MM.1S (cell line): ENCODE results near the gene AUTS2.
A peak's percentile ranks its signal among the peaks of the same experiment; 100 is the strongest.

ENCODE experiments used
- DNase-seq: peaks from one replicate; pipeline ENCODE4 v3.0.0-alpha.2; 2015
- H2AFZ ChIP-seq: fragments of 300-600 bp; sonication (generic); 2 replicates; pipeline ENCODE4 v1.6.0; 2016; ENCODE audit warnings: antibody characterized with exemption, low read length
- H3F3A ChIP-seq: fragments of 300-600 bp; sonication (generic); 2 replicates; pipeline ENCODE4 v1.6.1; 2016; ENCODE audit warnings: mild to moderate bottlenecking, antibody characterized with exemption, low read length, moderate library complexity, mixed read lengths; ENCODE audit not compliant: insufficient read depth
- H3K27ac ChIP-seq: fragments of 300-600 bp; sonication (generic); 2 replicates; pipeline ENCODE4 v1.5.1; 2016; ENCODE audit warnings: mild to moderate bottlenecking, low read length
- H3K27me3 ChIP-seq: fragments of 300-600 bp; sonication (generic); replicated peaks from 2 replicates; pipeline ENCODE4 v1.6.0; 2016; ENCODE audit warnings: low read length; ENCODE audit not compliant: insufficient read depth
- H3K36me3 ChIP-seq: fragments of 300-600 bp; sonication (generic); replicated peaks from 2 replicates; pipeline ENCODE4 v1.6.1; 2016; ENCODE audit warnings: mild to moderate bottlenecking, low read length, mixed read lengths; ENCODE audit not compliant: insufficient read depth
- H3K4me1 ChIP-seq: fragments of 300-600 bp; sonication (generic); 2 replicates; pipeline ENCODE4 v1.6.1; 2016; ENCODE audit warnings: low read length, mixed read lengths
- H3K4me2 ChIP-seq: fragments of 300-600 bp; sonication (generic); 2 replicates; pipeline ENCODE4 v1.6.0; 2016; ENCODE audit warnings: low read depth, low read length
- H3K4me3 ChIP-seq: fragments of 300-600 bp; sonication (generic); 2 replicates; pipeline ENCODE4 v1.5.1; 2016; ENCODE audit warnings: low read length, mixed read lengths
- H3K79me2 ChIP-seq: fragments of 300-600 bp; sonication (generic); 2 replicates; pipeline ENCODE4 v1.6.1; 2016; ENCODE audit warnings: mixed run types, low read length, mixed read lengths
- H3K9ac ChIP-seq: fragments of 300-600 bp; sonication (generic); 2 replicates; pipeline ENCODE4 v1.6.1; 2016; ENCODE audit warnings: low read length, mixed read lengths
- H3K9me2 ChIP-seq: fragments of 300-600 bp; sonication (generic); replicated peaks from 2 replicates; pipeline ENCODE4 v1.6.1; 2016; ENCODE audit warnings: mild to moderate bottlenecking, low read length, mixed read lengths; ENCODE audit not compliant: insufficient read depth
- H3K9me3 ChIP-seq: fragments of 300-600 bp; sonication (generic); replicated peaks from 2 replicates; pipeline ENCODE4 v1.6.1; 2016; ENCODE audit warnings: mild to moderate bottlenecking, low read length, mixed read lengths; ENCODE audit not compliant: insufficient read depth
- H4K20me1 ChIP-seq: fragments of 300-600 bp; sonication (generic); 2 replicates; pipeline ENCODE4 v1.6.1; 2016; ENCODE audit warnings: mild to moderate bottlenecking, low read length, moderate library complexity, mixed read lengths; ENCODE audit not compliant: insufficient read depth
- EZH2 ChIP-seq: fragments of 300-600 bp; sonication (generic); optimal IDR thresholded peaks from 2 replicates; pipeline ENCODE3; 2017; ENCODE audit warnings: low read depth, mild to moderate bottlenecking, antibody characterized with exemption, low read length, mixed read lengths
- EZH2phosphoT487 ChIP-seq: fragments of 300-600 bp; sonication (generic); IDR thresholded peaks from 2 replicates; pipeline ENCODE4 v1.6.1; 2018; ENCODE audit warnings: antibody characterized with exemption, low read length
- TF ChIP-seq, protein P1 (sequence below): fragments of 300-600 bp; sonication (generic); IDR thresholded peaks from 2 replicates; pipeline ENCODE4 v1.5.1; 2016; ENCODE audit warnings: antibody characterized with exemption, low read length, mixed read lengths

AUTS2 gene

DNA sequence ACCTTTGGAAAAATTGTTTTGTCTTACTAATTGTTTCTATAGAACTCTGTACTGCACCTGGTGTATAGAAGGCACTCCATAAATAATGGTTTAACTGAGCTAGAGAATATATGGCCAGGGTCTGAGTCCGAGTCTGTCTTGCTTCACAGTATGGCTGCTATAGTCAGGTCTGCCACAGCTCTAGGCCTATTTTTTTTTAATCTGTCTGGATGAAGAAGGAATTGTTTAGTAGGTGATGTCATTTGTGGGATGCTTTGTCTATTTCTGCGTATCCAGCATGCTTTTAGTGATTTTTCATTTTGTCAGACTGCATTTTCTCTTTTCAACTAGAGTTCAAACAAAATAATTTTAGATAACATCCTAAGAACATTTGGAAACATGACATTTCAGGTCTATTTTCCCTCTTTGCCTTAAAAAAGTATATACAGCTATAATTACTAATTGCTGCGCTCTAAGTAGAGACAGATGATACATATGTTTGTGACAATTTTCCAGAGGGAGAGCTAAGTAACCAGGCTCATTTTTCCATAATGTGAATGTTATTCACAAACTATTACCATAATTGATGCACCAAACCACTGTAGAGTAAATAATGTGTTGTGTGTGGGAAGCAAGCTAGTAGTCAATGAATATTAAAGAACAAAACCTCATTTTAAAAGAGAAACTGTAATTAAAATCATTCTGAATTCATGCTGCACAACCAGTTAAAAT, 361.7 kb downstream of the AUTS2 start:
- H3K4me3 ChIP-seq, result no peak overlapping the region
- H3K27ac ChIP-seq, result no peak overlapping the region
- TF ChIP-seq EZH2phosphoT487 (no peak), EZH2 (no peak)
- TF ChIP-seq, protein P1, sequence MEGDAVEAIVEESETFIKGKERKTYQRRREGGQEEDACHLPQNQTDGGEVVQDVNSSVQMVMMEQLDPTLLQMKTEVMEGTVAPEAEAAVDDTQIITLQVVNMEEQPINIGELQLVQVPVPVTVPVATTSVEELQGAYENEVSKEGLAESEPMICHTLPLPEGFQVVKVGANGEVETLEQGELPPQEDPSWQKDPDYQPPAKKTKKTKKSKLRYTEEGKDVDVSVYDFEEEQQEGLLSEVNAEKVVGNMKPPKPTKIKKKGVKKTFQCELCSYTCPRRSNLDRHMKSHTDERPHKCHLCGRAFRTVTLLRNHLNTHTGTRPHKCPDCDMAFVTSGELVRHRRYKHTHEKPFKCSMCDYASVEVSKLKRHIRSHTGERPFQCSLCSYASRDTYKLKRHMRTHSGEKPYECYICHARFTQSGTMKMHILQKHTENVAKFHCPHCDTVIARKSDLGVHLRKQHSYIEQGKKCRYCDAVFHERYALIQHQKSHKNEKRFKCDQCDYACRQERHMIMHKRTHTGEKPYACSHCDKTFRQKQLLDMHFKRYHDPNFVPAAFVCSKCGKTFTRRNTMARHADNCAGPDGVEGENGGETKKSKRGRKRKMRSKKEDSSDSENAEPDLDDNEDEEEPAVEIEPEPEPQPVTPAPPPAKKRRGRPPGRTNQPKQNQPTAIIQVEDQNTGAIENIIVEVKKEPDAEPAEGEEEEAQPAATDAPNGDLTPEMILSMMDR, result no peak
- H2AFZ ChIP-seq, result no peak overlapping the region
- no peaks in the 10 kb centered on the region for H3K36me3 ChIP-seq
- H3K79me2 ChIP-seq, result no peaks in the 10 kb centered on the region
- H3K4me2 ChIP-seq, result no peak overlapping the region
- no peaks in the 10 kb centered on the region for H3F3A ChIP-seq
- no peak for DNase-seq
- H3K9me2 ChIP-seq, result no peaks in the 10 kb centered on the region
- no peak overlapping the region for H3K9ac ChIP-seq
- H3K27me3 ChIP-seq, result no peaks in the 10 kb centered on the region
- H3K9me3 ChIP-seq, result no peaks in the 10 kb centered on the region
- H3K4me1 ChIP-seq, result peaks cover 21% of the 10 kb centered on the region
- no peaks in the 10 kb centered on the region for H4K20me1 ChIP-seq

DNA sequence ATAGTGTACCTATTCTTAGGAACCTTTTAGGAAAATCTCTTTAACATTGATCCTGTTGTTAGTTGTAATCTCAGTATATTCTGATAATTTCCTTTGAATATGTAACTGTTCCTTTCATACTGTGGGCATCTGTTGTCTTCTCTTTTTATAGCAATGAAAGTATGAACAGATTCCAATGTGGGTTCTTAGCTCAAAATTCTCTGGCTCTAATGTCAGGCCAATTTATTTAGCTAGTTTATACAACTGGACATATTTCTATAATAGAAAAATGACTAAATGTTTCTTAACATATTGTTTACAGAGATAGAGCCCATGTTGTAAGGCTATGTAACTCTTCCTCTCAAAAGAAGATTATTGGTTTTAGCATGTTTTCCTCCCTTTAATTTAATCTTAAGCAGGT, 363.2 kb downstream of the AUTS2 start:
- H3K27ac ChIP-seq, result no peak overlapping the region

DNA sequence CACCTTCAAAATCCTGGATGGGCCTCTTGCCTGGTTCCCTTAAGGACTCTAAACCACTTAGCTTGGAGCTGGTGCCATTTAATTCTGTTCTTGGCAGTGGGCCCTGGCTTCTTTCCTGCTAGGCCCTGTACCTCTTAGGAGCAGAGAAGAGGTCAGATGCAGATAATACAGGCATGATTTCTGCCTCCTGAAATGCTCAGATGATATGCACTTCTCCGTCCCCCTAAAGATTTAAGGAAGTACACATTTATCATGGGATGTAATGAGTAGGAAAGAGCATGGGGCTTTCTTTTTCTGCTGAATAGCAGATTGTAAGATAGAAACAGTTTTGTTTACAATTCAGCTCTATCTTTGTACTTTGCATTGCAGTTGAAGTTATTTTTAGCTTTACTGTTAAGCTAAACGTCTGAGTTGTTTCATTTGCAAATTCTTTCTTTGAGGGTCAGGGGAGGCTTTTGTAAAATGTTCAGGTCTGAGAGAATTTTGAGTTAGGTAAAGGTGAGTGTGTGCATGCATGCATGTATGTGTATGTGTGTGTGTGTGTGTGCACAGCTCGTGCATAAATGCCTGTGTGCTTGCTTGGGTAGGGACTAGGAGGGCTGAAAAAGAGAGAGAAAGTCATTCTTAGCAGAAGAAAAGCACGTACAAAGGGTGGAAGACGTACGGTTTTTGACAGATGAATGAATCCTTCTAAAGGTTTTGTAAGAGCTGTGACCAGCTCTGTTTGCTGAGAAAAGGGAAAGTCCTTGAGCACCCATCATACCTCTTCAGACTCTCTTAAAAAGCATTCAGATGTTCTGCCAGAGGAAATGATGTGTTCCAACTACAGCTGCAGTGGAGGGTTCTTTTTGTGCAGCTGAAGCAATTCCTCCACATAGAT, 364.2 kb downstream of the AUTS2 start:
- Histone ChIP-seq H3F3A (no peaks in the 10 kb centered on the region), H2AFZ (peak overlapping the region; percentile 12; the same call in 1 of the 2 replicates), H4K20me1 (no peaks in the 10 kb centered on the region), H3K4me3 (peak overlapping the region; percentile 7; the same call in 1 of the 2 replicates), H3K4me1 (peaks cover 21% of the 10 kb centered on the region), H3K27me3 (no peaks in the 10 kb centered on the region), H3K9ac (no peak overlapping the region), H3K36me3 (no peaks in the 10 kb centered on the region), H3K4me2 (peak overlapping the region; percentile 65), H3K27ac (peak overlapping the region; percentile 9; the same call in 1 of the 2 replicates), H3K9me2 (no peaks in the 10 kb centered on the region), H3K79me2 (no peaks in the 10 kb centered on the region), H3K9me3 (no peaks in the 10 kb centered on the region)
- peak; percentile 51 for DNase-seq
- no peak for TF ChIP-seq EZH2phosphoT487
- TF ChIP-seq EZH2, result no peak
- TF ChIP-seq, protein P1, result no peak

More for the DNA sequence above, 363.2 kb downstream of the AUTS2 start:
- no peak for TF ChIP-seq EZH2phosphoT487
- H3K4me3 ChIP-seq, result no peak overlapping the region
- no peaks in the 10 kb centered on the region for H3F3A ChIP-seq
- H3K9ac ChIP-seq, result no peak overlapping the region
- H3K27me3 ChIP-seq, result no peaks in the 10 kb centered on the region
- no peaks in the 10 kb centered on the region for H3K9me3 ChIP-seq
- H3K79me2 ChIP-seq, result no peaks in the 10 kb centered on the region
- no peaks in the 10 kb centered on the region for H3K9me2 ChIP-seq
- DNase-seq, result no peak
- peaks cover 21% of the 10 kb centered on the region for H3K4me1 ChIP-seq
- no peak overlapping the region for H2AFZ ChIP-seq
- no peak overlapping the region for H3K4me2 ChIP-seq
- H3K36me3 ChIP-seq, result no peaks in the 10 kb centered on the region
- H4K20me1 ChIP-seq, result no peaks in the 10 kb centered on the region
